ENCODE results near the gene OR10H2.
"Not testable (repeated sequence)": the region's sequence is repeated elsewhere in the genome, so short reads cannot be mapped to it uniquely, and the experiment has no call there.

OR10H2 gene, protein sequence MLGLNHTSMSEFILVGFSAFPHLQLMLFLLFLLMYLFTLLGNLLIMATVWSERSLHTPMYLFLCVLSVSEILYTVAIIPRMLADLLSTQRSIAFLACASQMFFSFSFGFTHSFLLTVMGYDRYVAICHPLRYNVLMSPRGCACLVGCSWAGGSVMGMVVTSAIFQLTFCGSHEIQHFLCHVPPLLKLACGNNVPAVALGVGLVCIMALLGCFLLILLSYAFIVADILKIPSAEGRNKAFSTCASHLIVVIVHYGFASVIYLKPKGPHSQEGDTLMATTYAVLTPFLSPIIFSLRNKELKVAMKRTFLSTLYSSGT

DNA sequence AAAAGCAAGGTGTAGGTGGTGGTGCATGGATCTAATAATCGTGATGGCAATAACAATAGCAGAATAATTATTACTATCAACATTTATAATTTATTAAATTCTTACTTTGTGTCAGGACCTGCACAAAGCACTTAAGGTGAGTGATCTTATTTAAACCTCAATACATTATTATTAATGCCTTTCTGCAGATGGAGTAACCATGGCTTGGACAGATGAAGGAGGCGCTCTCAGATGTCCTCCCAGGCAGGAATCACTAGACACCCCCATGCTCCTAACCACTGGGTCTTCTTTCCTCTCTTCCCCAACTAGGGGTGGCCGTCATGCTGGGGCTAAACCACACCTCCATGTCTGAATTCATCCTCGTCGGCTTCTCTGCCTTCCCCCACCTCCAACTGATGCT, at the start of gene OR10H2:
TSS of gene OR10H2 (plus strand) at position 301 of the 400 bp plus-strand sequence. CDS start at position 321, 20 bp downstream.
- DNase-seq, result no peak

DNA sequence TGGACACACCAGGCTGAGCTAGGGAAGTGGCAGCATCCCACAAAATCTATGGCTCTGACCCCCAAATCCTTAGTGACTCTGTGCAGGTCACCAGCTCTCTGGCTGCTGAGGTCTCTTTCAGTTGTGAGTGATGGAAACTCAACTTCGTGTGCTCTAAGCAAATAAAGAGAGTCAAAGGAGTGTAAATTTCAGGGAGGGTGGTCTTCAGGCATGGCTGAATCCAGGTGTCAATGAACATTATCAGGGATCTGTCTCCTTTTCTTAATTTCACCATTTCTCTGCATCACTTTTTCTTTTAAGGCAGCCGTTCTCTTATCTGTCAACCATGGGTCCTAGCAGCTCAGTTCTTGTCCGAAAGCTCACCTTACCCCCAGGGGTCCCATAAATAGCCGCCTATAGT, 48.7 kb upstream of the OR10H2 start:
- DNase-seq, result no peak

DNA sequence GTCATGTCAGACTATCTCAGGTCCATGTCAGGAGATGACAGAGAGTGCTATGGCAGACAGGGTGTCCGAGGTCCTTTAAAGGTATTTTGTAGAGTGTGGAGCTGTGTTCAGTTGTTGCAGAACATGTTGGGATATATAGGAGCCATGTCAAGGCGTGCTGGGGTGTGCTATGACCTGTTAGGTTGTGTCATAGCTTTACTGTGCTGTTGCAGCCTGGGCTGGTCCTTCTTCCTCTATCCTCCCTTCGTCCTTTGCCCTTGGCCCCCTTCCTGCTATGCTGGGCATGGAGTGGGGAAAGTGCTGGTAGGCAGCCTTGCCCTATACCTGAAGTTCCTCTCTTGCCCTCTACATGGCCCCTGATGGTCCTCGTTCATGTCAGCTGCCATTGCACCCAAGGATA, 48.0 kb upstream of the OR10H2 start:
- not testable (repeated sequence) for DNase-seq

DNA sequence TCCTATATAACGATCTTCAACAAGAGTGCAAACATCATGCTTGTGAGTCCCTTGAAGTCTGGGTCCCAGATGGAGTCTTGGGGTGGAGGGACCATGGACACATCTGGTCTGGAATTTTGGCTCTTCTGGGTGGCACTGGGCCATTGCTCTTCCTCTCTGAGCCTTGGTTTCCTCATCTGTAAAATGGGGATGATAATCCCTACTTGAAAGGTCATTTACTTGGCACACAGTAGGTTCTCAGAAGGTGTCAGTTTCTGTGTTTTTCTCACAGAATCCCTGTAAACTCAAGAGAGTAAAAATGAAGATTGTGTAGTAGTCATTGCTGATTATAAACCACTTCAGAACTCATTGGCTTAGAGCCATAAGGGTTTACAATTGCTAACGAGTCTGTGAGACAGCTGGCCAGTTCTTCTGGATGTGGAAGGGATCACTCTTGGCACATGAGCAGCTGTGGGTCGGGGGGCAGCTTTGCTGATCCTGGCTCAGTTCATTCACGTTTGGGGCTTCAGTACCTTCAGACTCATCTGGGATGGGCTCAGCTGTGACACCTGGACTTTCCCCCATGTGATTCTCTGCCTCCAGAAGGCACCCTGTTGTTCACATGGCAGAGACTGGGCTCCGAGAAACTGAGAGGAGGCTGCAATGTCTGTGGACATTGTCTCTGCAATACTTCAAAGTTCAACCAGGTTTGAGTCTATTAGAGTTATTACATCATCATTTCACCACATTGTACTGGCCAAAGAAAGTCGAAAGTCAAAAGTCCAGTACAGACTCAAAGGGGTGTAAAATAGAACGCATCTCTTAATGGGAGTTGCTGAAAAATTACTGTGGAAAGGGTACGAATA, 47.1 kb upstream of the OR10H2 start:
- no peak for DNase-seq

DNA sequence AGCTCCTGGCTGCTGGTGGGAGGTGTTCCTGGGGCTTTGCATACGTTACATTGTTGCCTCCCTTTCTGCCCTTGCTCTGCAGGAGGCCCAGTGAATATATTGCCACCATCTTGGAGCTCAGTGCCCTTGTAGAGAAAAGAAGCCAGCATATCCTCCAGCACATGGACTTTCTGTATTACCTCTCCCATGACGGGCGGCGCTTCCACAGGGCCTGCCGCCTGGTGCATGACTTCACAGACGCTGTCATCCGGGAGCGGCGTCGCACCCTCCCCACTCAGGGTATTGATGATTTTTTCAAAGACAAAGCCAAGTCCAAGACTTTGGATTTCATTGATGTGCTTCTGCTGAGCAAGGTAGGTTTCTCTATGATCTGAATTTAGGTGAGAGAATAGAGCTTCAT, 44.4 kb upstream of the OR10H2 start:
- no peak for DNase-seq

DNA sequence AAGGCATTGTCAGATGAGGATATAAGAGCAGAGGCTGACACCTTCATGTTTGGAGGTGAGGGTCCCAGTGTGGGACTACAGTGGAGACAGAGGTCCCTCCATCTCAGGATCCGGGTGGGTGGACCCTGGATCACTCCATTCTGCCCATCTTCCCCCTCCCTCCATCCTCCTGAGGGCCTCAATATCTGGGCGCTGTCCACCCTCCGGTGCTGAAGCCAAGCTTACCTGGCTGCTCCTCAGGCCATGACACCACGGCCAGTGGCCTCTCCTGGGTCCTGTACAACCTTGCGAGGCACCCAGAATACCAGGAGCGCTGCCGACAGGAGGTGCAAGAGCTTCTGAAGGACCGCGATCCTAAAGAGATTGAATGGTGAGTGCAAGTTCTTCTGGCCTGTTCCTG, 43.0 kb upstream of the OR10H2 start:
- no peak for DNase-seq

DNA sequence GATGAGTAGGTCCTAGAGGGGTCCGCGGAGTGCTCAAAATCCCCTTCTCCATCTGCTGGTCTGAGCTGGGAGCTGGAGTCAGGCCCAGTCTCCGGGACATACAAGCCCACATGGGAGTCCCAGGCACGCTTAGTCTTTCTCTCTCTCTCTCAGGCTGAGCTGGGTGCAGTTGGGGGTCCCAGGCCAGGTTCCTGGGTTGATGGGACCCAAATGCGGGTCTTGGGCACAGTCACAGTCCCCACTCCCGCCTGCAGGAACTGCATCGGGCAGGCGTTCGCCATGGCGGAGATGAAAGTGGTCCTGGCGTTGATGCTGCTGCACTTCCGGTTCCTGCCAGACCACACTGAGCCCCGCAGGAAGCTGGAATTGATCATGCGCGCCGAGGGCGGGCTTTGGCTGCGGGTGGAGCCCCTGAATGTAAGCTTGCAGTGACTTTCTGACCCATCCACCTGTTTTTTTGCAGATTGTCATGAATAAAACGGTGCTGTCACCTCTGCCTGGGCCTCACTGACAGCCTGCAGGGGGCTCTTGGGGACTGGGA, 31.1 kb upstream of the OR10H2 start:
- DNase-seq, result no peak

DNA sequence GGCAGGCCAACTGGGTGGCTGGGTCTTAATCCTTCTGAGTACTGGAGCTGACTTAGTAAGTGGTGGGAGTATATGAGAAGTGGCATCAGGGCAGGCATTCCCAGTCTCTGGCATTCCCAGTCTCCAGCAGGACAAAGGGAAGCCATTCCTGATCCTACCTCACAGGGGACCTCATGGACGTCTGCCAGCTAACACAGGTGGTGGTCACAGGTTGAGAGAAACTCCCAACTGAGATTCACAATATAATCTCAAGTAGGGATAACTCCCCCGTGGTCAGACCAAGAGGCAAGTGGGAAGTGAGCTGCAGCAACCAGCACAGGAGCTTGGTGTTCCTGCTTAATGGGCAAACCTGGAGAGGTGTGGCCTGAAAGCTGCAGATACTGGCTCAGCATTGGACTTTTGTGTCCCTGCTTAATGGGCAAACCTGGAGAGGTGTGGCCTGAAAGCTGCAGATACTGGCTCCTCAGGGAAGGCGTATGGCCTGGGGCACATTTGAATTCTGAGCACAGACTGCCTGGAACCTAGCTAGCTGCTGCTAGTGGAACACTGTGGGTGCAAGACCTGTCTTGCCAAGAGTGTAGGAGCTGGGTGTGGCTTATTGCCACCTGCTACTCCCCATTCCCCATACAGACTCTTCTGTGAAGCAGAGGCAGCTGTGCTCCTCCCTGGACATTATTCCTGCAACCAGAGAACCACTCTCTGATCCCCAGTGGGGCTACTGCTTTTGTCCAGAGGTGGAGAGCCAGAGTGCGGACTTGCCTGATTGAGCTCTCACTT, 25.9 kb upstream of the OR10H2 start:
- no peak for DNase-seq

DNA sequence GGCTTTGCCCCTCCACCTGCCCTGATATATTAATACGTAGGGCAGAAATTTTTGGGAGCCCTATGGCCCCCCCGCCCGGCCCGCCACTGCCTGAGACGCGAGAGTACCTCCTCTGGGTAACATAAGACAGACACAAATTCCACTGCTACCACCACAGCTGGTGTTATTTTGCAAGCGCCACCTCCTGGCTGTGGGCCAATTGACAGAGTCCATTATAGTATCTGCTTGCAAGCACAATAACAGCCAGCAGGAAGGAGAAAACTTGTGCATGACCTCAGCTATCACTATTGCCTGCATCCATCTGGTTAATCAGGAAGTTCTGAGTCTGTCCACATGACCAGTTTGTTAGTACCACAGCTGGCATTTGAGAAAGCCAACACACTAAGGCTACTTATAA, 25.3 kb upstream of the OR10H2 start:
- DNase-seq, result peak; percentile 0

DNA sequence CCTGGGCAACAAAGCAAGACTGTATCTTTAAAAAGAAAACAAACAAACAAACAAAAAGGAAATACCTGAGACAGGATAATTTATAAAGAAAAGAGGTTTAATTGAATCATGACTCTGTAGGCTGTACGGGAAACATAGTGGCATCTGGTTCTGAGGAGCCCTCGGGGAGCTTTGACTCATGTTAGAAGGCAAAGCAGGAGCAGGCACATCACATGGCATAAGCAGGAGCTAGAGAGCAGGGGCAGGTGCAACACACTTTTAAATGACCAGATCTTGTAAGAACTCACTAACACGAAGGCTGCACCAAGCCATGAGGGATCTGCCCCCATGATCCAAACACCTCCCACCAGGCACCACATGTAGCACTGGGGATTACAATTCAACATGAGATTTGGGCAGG, 13.2 kb upstream of the OR10H2 start:
- no peak for DNase-seq

DNA sequence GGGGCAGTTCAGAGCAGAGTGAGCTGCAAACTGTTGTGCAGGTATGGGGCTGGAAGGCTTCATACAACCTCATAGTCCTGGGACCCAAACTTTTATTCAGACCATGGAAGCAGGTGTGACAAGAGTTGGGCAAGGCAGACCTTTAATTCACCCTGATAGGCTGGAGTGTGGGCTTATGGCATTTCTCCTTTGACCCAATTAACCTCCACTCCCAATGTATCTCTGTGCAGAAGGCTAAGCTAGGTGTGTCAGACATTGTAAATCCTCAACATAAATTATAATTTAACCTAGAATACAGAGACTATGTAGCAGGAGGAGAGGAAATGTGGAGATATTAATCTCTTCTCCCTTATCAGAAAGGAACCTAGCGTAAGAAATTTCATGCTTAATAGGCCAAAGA, 12.2 kb upstream of the OR10H2 start:
- DNase-seq, result no peak

DNA sequence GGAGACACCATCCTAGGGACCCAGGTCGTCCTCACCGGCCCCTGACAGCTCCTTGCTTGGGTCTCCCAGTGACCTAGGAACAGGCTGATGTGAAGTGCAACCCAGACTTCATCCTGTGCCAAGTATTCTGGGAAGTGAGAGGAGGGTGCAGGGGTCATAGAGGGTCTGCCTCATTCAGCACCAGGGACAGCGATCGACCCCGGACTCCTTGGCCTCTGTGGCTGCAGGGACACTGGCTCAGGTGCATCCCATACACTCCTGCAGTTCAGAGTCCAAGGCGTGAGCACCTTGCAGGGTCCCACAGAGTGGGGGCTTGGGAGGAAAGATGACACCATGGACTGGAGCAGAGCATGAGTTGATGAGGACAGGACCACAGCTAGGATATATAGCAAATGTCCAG, 10.0 kb upstream of the OR10H2 start:
- DNase-seq, result no peak

DNA sequence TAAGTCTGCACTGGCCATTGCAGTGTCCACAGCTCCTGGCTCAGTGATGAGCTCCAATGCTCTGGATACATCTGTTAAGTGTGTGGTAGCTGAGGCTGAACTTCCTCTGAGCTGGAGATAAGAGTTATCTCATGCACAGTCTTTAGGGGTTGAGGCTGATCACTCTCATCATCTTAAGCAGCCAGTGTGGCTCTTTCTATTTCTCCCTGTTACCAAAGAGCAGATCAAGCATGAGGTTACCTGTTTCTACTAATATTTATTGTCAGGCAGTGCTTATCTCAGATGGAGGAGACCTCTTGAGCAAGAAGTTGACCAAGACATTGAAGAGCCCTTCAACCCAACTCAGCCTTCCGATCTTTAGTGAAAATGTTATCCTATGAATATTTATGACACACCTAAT, 6.6 kb upstream of the OR10H2 start:
- no peak for DNase-seq

DNA sequence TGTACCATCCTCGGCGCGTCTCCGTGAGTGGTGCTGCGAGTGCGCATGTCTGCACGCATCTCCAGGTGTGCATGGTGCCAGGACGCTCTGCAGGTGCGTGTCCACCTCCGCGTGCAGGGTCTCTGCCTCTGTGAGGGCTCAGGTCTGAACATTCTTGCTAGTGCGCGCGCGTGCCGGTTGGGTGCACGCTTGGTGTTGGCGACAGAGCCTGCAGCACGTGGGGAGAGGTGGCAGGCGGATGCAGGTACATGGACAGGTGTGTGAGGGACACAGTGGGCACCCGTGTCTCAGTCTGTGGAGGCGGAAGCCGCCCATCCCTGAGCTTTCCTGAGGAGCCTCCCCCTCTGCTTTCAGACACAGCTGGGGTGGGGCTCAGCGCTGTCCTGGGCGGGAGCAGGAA, 4.9 kb upstream of the OR10H2 start:
- DNase-seq, result no peak

DNA sequence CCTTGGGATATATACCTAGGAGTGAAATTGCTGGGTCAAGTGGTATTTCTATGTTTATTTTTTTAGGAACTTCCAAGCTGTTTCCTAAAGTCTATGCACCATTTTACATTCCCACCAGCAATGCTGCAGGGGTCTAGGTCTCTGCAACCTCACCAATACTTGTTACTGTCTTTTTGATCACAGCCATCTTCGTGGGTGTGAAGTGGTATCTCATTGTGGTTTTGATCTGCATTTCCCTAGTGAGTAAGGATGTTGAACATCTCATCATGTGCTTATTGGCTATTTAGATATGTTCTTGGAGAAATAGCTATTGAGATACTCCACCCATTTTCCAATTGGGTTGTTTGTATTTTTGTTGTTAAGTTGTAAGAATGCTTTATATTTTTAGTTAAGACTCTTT, 2.7 kb downstream of the OR10H2 start:
- no peak for DNase-seq

DNA sequence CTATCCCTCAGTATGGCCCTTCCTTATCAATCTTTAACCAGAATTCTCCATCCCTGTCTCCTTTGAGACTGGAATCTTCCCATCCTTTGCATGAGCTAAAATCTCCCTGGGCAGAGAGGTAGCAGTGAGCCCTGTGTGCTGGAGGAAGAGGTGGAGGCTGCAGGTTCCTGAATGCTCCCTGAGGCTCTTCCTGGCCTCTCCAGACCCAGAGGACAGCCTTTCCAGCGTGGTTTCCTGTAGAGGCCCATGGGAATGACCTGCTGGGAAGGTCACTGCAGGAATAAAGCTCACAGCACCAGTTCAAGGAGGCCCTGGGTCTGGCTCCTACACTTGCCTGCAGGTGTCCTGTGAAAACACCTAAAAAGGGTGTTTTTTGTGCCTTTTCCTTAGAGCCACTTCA, 4.6 kb downstream of the OR10H2 start:
- no peak for DNase-seq

DNA sequence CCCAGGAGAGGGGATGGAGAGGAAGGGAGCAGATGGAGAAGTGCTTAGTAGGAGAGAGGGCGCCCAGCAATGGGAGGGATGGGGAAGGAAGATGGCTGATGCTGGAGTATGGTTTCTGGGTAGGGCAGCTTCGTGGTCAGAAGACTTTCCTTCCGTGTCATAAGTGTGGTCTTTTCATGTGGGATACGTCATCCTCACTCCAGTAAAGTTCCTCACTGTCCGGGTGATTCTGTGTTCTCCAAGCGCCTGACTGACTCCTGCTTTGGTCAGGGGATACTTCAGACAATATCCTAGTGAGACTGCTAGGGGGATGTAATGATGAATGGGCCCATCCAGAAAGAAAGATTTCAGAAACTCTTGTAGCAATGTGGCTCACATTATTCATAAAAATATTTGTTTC, 6.1 kb downstream of the OR10H2 start:
- DNase-seq, result no peak

DNA sequence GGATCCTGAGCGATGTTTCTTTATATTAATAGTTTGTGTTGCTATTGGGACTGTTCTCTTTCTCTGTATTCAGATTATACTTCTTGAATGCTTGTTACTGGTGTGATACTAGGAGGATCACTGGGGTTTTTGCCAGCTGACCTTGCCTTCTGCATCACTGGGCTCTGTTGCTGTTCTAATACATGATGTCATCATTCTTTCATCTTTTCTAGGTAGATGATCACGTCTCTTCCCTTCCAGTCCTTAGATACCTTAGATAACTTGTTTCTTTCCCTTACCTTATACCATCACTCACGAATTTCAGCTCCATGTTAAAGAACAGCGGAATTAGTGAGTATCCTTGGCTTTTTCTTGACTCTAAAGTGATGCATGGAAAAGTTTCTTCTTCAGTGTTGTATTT, 9.9 kb downstream of the OR10H2 start, which contains the start of gene OR10H3:
TSS of gene OR10H3 (plus strand) at position 264 of the 400 bp plus-strand sequence. CDS start 3,408 bp downstream, outside the sequence.
- DNase-seq, result no peak

DNA sequence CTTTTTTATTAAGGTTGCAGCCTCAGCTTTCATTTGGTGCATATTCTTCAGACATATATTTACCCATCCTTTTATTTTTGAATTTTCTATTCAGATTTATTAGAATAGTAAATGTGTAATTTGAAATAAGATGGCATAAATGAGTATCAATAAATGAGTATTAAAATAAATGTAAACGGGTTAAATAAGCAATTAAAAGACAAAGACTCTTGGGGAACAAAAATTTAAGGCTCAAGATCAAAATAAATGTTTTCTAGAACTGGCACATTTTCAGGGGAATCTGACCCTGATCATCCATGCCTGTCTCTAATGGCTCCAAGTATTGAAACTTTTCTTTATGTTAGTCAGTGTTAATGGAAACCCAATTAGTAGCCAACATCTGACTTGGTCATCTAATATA, 13.0 kb downstream of the OR10H2 start:
- no peak for DNase-seq

DNA sequence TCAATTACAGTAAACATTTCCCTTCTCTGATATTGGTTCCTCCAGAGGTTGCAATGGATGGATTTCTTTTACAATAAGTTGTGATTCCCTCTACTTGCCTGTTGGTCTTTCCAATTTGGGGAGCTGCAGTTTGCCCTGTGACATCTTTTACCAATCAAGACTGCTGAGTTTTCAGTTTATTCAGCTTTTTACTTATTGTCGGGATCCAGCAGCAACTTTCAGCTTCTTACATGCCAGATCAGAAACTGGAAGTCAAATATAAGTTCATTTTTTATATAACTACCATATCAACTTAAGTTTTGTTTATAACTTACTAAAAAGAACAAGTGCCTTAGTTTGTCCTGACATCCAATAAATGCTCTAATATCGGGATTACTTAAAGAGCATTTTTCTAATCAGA, 20.4 kb downstream of the OR10H2 start:
- DNase-seq, result no peak

DNA sequence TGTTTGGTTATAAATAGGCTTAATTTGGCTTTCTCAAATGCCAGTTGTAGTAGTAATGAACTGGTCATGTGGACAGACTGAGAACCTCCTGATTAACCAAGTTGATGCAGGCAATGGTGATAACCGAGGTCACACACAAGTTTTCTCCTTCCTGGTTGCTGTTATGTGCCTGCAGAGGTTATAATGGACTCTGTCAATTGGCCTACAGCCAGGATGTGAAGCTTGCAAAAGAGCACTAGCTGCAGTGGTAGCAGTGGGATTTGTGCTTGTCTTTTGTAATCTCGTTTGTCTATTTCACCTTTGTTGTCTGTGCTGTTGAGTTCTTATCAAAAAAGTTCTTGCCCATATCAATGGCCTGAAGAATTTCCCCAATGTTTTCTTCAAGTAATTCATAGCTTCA, 30.6 kb downstream of the OR10H2 start:
- no peak for DNase-seq

DNA sequence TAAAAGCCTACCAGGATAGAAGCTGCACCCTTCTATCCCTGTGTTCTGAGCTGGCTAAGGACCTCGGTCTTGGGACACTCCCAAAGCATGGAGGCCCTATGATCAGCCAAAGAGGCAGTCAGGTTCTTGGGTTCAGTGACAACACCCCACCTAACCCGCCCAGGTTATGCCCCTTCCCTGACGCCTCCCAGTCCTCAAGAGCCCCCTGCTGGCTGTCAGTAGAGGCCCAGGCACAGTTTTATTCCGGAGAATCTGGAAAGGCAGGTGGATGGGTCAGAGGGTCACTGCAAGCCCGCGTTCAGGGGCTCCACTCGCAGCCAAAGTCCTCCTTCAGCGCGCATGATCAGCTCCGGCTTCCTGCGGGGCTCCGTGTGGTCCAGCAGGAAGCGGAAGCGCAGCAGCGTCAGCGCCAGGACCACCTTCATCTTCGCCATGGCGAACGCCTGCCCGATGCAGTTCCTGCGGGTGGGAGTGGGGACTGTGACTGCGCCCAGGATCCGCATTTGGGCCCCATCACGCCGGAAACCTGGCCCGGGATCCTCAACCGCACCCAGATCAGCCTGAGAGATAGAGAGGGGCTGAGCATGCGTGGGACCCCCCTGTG, 32.2 kb downstream of the OR10H2 start:
- DNase-seq, result no peak

DNA sequence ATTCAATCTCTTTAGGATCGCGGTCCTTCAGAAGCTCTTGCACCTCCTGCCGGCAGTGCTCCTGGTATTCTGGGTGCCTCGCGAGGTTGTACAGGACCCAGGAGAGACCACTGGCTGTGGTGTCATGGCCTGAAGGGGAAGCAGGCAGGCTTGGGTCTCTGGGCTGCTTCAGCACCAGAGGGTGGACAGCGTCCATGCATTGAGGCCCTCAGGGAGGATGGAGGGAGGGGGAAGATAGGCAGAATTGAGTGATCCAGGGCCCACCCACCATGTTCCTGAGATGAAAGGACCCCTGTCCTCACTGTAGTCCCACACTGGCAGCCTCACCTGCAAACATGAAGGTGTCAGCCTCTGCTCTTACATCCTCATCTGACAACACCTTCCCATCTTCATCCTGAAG, 41.8 kb downstream of the OR10H2 start:
- DNase-seq, result no peak
